MM.1S (cell line): ENCODE results near the gene TBX6.

Source experiments
- DNase-seq: peaks from one replicate; pipeline ENCODE4 v3.0.0-alpha.2; 2015
- H2AFZ ChIP-seq: fragments of 300-600 bp; sonication (generic); 2 replicates; pipeline ENCODE4 v1.6.0; 2016; ENCODE audit warnings: antibody characterized with exemption, low read length
- H3F3A ChIP-seq: fragments of 300-600 bp; sonication (generic); 2 replicates; pipeline ENCODE4 v1.6.1; 2016; ENCODE audit warnings: mild to moderate bottlenecking, antibody characterized with exemption, low read length, moderate library complexity, mixed read lengths; ENCODE audit not compliant: insufficient read depth
- H3K27ac ChIP-seq: fragments of 300-600 bp; sonication (generic); 2 replicates; pipeline ENCODE4 v1.5.1; 2016; ENCODE audit warnings: mild to moderate bottlenecking, low read length
- H3K27me3 ChIP-seq: fragments of 300-600 bp; sonication (generic); replicated peaks from 2 replicates; pipeline ENCODE4 v1.6.0; 2016; ENCODE audit warnings: low read length; ENCODE audit not compliant: insufficient read depth
- H3K36me3 ChIP-seq: fragments of 300-600 bp; sonication (generic); replicated peaks from 2 replicates; pipeline ENCODE4 v1.6.1; 2016; ENCODE audit warnings: mild to moderate bottlenecking, low read length, mixed read lengths; ENCODE audit not compliant: insufficient read depth
- H3K4me1 ChIP-seq: fragments of 300-600 bp; sonication (generic); 2 replicates; pipeline ENCODE4 v1.6.1; 2016; ENCODE audit warnings: low read length, mixed read lengths
- H3K4me2 ChIP-seq: fragments of 300-600 bp; sonication (generic); 2 replicates; pipeline ENCODE4 v1.6.0; 2016; ENCODE audit warnings: low read depth, low read length
- H3K4me3 ChIP-seq: fragments of 300-600 bp; sonication (generic); 2 replicates; pipeline ENCODE4 v1.5.1; 2016; ENCODE audit warnings: low read length, mixed read lengths
- H3K79me2 ChIP-seq: fragments of 300-600 bp; sonication (generic); 2 replicates; pipeline ENCODE4 v1.6.1; 2016; ENCODE audit warnings: mixed run types, low read length, mixed read lengths
- H3K9ac ChIP-seq: fragments of 300-600 bp; sonication (generic); 2 replicates; pipeline ENCODE4 v1.6.1; 2016; ENCODE audit warnings: low read length, mixed read lengths
- H3K9me2 ChIP-seq: fragments of 300-600 bp; sonication (generic); replicated peaks from 2 replicates; pipeline ENCODE4 v1.6.1; 2016; ENCODE audit warnings: mild to moderate bottlenecking, low read length, mixed read lengths; ENCODE audit not compliant: insufficient read depth
- H3K9me3 ChIP-seq: fragments of 300-600 bp; sonication (generic); replicated peaks from 2 replicates; pipeline ENCODE4 v1.6.1; 2016; ENCODE audit warnings: mild to moderate bottlenecking, low read length, mixed read lengths; ENCODE audit not compliant: insufficient read depth
- H4K20me1 ChIP-seq: fragments of 300-600 bp; sonication (generic); 2 replicates; pipeline ENCODE4 v1.6.1; 2016; ENCODE audit warnings: mild to moderate bottlenecking, low read length, moderate library complexity, mixed read lengths; ENCODE audit not compliant: insufficient read depth
- EZH2 ChIP-seq: fragments of 300-600 bp; sonication (generic); optimal IDR thresholded peaks from 2 replicates; pipeline ENCODE3; 2017; ENCODE audit warnings: low read depth, mild to moderate bottlenecking, antibody characterized with exemption, low read length, mixed read lengths
- EZH2phosphoT487 ChIP-seq: fragments of 300-600 bp; sonication (generic); IDR thresholded peaks from 2 replicates; pipeline ENCODE4 v1.6.1; 2018; ENCODE audit warnings: antibody characterized with exemption, low read length
- TF ChIP-seq, protein P1 (sequence below): fragments of 300-600 bp; sonication (generic); IDR thresholded peaks from 2 replicates; pipeline ENCODE4 v1.5.1; 2016; ENCODE audit warnings: antibody characterized with exemption, low read length, mixed read lengths

Gene TBX6

DNA sequence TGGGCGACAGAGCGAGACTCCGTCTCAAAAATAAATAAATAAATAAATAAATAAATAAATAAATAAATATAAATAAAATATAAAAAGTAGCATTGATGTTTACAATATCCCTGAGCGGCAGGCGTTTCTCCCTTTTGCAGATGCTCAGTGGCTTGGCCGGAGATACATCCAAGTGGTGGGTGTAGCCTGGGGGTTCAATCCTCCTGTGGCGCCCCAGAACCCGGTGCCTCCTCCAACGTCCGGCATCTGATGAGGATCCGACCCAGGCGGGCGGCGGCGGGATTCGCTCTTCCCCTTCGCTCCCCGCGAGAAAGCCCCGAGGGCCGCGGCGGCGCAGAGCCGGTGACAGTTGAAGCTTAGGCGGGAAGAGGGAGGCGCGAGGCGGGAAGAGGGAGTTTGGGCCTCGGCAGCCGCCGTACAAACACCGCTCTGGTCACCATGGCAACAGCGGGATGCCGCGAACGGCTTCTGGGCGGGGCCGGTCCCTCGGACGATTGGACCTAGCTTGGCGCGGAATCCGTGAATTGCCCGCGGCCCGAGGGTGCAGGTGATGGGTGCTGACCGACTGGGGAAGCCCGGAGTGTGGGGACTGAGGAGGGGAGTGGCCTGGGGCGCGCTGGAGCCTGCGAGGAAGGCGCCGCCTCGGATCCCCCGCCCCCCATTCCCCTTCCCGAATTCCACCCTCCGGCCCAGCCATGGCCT lies 38.9 kb downstream of the TBX6 start:
- H3K4me1 ChIP-seq = peaks cover 6% of the 10 kb centered on the region
- H3K4me3 ChIP-seq = peak overlapping the region; percentile 93
- H3F3A ChIP-seq = 0 out of 2 replicates have a peak, but pooled peaks cover 3% of the 10 kb centered on the region
- H3K9ac ChIP-seq = peak overlapping the region; percentile 85
- no peaks in the 10 kb centered on the region for H3K36me3 ChIP-seq
- peak overlapping the region; percentile 99 for H3K4me2 ChIP-seq
- H3K9me2 ChIP-seq = no peaks in the 10 kb centered on the region
- no peaks in the 10 kb centered on the region for H4K20me1 ChIP-seq
- peak overlapping the region; percentile 52; the same call in 1 of the 2 replicates for H3K27ac ChIP-seq
- no peaks in the 10 kb centered on the region for H3K27me3 ChIP-seq
- peaks cover 6% of the 10 kb centered on the region for H3K79me2 ChIP-seq
- H2AFZ ChIP-seq = peak overlapping the region; percentile 94
- H3K9me3 ChIP-seq = no peaks in the 10 kb centered on the region
- TF ChIP-seq EZH2 (no peak), EZH2phosphoT487 (no peak)
- TF ChIP-seq, protein P1, sequence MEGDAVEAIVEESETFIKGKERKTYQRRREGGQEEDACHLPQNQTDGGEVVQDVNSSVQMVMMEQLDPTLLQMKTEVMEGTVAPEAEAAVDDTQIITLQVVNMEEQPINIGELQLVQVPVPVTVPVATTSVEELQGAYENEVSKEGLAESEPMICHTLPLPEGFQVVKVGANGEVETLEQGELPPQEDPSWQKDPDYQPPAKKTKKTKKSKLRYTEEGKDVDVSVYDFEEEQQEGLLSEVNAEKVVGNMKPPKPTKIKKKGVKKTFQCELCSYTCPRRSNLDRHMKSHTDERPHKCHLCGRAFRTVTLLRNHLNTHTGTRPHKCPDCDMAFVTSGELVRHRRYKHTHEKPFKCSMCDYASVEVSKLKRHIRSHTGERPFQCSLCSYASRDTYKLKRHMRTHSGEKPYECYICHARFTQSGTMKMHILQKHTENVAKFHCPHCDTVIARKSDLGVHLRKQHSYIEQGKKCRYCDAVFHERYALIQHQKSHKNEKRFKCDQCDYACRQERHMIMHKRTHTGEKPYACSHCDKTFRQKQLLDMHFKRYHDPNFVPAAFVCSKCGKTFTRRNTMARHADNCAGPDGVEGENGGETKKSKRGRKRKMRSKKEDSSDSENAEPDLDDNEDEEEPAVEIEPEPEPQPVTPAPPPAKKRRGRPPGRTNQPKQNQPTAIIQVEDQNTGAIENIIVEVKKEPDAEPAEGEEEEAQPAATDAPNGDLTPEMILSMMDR = no peak
- DNase-seq = peak; percentile 93

DNA sequence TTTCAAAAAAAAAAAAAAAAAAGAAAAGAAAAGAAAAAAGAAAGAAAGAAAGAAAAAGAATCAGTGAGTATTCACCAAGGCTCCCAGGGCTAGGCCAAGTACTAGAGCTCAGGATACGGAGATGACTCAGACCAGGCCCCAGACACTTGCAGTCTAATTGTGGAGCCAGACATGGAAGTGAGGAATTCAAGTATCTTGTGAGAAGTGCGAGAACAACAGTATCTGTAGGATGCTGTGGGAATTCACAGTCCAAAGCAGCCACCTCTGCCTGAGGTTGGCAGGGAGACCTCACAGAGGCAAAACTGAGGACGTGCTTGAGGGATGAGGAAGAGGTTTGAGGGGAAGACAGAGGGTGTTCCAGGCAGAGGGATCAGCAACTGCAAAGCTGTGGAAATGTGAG lies 40.2 kb downstream of the TBX6 start:
- H3K4me1 ChIP-seq = peaks cover 6% of the 10 kb centered on the region
- DNase-seq = no peak
- H3K9me3 ChIP-seq = no peaks in the 10 kb centered on the region
- H3K27ac ChIP-seq = no peak overlapping the region
- no peaks in the 10 kb centered on the region for H4K20me1 ChIP-seq
- no peaks in the 10 kb centered on the region for H3K36me3 ChIP-seq
- H3K9me2 ChIP-seq = no peaks in the 10 kb centered on the region
- H3F3A ChIP-seq = 0 out of 2 replicates have a peak, but pooled peaks cover 3% of the 10 kb centered on the region
- H3K79me2 ChIP-seq = peaks cover 6% of the 10 kb centered on the region
- H3K9ac ChIP-seq = no peak overlapping the region
- TF ChIP-seq EZH2 (no peak), EZH2phosphoT487 (no peak)
- TF ChIP-seq, protein P1 = no peak
- no peaks in the 10 kb centered on the region for H3K27me3 ChIP-seq
- H2AFZ ChIP-seq = no peak overlapping the region
- no peak overlapping the region for H3K4me2 ChIP-seq
- no peak overlapping the region for H3K4me3 ChIP-seq

GRCh38 chr16:30049871-30050270 lies 41.9 kb downstream of the TBX6 start:
- Histone ChIP-seq H3K4me1 (peaks cover 6% of the 10 kb centered on the region), H3K36me3 (no peaks in the 10 kb centered on the region), H4K20me1 (no peaks in the 10 kb centered on the region), H3K79me2 (peaks cover 6% of the 10 kb centered on the region), H2AFZ (no peak overlapping the region), H3K4me2 (no peak overlapping the region), H3K27ac (no peak overlapping the region), H3K9me3 (no peaks in the 10 kb centered on the region), H3K9ac (no peak overlapping the region), H3K4me3 (no peak overlapping the region), H3F3A (0 out of 2 replicates have a peak, but pooled peaks cover 3% of the 10 kb centered on the region), H3K27me3 (no peaks in the 10 kb centered on the region), H3K9me2 (no peaks in the 10 kb centered on the region)
- DNase-seq = no peak
- TF ChIP-seq, protein P1 = no peak
- TF ChIP-seq EZH2 = no peak
- no peak for TF ChIP-seq EZH2phosphoT487
